NB4 (cell line): Measurements from ENCODE around the gene AIRE.

Experiments
- CTCF ChIP-seq: IDR thresholded peaks from one replicate; pipeline ENCODE4 v1.5.1; 2012; ENCODE audit warnings: low read depth, low read length
- MYC ChIP-seq: IDR thresholded peaks from 2 replicates; pipeline ENCODE4 v1.6.1; 2011; ENCODE audit warnings: low read depth, low read length
- POLR2A ChIP-seq: IDR thresholded peaks from 2 replicates; pipeline ENCODE4 v1.6.1; 2011; ENCODE audit warnings: mild to moderate bottlenecking; ENCODE audit not compliant: insufficient read length; ENCODE audit errors: extremely low read depth

GRCh38 chr21:44310628-44311507 is 25.2 kb downstream of the AIRE start:
- TF ChIP-seq CTCF, result no peak
- TF ChIP-seq POLR2A, result no peak
- TF ChIP-seq MYC, result no peak
